Hematopoietic multipotent progenitor cell treated with erythropoietin and hydrocortisone succinate and interleukin-3 and kit ligand, for 6 days (in vitro differentiated cells): ENCODE data around the gene STRN3.
"Not testable (repeated sequence)": the region's sequence is repeated elsewhere in the genome, so short reads cannot be mapped to it uniquely, and the experiment has no call there.

ENCODE experiments used
- DNase-seq: peaks from one replicate; pipeline ENCODE4 v3.0.0-alpha.2; 2015

Gene STRN3

DNA sequence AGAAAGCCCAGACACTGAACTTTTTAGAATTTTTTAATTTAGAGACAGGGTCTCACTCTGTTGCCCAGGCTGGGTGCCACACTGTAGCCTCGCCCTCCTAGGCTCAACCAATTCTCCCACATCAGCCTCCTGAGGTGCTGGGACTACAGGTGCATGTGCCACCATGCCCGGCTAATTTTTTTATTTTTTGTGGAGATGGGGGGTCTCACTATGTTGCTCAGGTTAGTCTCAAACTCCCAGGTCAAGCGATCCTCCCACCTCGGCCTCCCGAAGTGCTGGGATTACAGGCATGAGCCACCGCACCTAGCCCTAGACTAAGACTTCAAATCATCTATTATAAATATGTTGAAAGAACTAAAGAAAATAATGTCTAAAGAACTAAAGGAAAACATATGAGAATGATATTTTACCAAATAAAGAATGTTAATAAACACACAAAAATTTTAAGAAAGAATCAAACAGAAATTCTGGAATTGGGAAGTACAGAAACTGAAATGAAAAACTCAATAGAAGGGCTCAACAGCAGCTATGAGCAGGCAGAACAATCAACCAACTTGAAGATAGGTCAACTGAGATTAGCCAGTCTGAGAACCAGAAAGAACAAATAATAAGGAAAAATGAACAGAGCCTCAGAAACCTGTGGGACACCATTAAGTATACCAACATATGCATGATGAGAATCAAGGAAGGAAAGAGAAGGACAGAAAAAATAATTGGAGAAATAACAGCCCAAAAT lies 27.0 kb downstream of the STRN3 start:
- DNase-seq, result no peak

DNA sequence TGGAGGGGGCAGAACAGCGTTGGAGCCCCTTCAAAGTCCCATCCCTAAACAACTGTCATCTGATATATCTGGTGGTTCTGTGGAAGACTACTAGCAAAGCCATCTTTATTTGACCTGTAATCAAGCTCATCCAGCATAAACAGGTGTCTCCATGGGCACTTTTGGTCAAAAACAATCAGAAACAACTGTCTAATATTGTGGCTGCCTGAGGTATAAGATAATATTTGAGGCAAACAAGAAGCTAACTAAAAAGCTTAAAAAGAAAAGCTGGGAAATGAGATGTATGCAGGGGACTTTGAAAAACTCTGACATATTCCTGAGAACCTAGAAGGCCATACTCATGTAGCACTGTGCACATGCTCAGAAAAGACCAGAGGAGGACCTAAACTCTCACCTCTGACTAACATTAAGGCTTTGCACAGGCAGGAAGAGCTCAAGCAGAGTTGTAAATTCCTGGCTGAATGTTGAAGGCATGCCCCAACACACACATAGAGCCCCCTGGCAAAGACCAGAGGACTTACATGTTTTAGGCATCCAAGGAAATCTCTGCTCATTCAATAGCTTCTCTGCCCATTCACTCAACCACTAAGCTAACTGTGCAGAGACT lies 28.0 kb downstream of the STRN3 start:
- no peak for DNase-seq

DNA sequence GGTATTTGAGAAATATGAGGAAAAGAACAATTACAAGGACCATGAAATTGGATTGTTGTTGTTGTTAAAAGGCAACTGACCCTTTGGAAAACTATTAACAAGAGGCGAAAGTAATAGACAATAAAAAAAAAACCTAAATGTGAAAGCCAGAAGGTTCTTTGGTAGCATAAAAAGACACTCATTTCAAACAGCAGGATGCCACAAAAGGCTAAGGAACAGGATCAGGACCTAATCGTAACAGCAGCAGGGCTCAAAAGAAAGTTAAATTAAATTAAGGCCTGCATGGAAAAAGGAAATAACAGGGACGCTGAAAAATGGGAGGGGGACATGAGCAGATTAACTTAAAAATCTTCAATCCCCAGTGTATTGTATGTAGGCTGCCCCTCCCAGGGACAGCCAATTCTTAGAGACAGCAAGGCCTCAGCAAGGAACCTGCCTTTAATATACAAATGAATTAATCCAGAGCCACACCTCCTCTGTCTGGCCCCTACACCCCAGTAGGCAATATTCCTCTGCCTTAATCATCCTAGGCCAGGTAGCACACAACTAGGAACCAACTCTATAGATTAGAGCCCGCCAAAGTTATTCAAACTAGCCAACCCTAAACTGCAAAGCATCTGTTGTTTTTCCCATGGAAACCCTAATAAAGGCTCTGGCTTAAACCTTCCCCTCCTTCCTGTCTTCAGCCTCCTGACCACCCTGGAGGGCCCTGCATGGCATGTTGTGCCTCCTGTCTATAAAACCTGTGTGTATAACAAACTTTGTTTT lies 29.1 kb downstream of the STRN3 start:
- no peak for DNase-seq

DNA sequence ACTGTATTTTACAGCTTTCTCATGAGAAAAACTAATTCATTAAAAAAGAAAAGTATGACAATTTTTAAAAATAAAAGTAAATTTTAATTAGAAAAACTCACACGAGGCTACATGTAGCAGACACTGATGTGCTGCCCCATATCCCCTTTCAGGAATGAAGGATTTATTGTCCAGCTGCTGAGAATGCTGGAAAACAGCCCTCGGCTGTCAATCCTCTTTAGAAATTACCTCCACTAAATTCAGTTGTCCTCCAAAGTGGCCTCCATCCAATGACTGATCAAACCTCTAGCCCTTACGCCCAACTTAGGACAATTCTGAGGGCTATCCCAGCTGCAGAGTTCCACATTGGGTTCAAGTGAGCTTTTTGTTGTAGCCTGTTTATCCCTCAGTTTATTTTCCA lies 30.5 kb downstream of the STRN3 start:
- DNase-seq, result no peak

DNA sequence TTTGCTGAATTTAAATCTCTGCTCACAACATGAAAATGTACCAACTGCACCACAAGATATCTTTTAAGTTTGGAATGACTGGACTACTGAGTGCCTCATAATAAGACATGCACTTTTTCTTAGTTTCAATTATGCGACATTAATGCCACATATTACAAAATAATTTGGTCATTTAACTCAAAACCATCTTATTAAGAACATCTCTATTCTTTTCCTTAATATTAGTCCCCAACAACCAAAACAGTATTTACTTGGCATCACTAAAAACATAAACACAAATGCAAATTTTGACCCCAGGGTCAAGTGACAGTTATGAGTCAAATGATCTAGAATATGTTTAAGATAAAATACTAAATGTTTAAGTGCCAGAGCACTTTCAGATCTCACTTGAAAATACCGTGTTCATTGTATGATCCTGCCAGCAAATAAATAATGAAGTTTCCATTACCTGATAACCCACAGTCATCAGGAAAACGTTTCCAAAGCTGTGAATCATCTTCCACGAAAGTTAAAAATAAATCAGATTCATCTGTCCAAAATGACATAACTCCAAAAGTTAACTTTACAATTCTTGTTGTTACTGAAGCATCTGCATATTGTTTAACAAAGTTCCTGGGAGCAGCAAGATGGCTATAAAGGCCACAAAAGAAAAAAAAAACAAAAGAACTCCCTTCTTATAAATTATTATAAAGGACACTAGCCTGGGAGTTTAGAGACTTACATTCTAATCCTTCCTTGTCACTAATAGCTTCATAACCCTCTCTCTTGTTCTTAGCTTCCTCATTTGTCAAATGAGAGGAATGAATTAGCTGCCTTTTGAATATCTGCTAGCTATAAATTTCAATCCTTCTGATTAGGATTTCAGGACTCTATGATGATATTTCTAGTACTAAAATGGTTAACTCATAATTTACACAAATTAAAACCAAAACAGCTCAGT lies 31.2 kb downstream of the STRN3 start:
- peak; percentile 24 for DNase-seq

DNA sequence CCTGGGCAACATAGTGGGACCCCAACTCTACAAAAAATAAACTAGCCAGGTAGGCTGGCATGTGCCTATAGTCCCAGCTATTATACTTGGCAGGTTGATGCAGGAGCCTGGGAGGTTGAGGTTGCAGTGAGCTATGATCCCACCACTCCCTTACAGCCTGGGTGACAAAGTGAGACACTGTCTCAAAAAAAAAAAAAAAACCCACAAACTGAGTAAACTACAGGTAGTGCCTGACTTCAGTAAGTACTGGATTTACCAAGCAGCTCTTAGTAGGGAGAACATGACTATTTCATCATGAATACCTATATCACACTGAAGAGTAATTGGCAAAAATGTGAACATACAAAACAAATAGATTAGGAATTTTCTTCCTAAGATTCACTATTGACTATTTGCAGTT lies 33.1 kb downstream of the STRN3 start:
- no peak for DNase-seq

DNA sequence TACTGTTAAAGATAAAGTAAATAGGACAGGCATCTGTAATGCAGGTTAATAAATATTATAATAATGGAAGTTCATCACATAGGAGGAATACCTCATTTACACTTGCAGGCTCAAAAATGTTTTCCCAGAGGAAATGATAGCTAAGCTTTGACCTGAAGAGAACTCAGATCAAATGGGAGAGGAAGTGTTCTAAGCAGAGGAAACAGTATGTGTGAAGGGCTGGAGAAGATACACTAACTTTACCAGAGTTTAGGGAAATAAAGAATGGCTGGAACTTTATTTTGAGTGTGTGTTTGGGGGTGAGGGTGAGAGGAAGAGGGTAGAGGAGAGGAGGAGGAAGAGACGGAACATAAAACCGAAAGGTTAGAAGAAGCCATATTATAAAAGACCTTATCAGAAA lies 34.8 kb downstream of the STRN3 start:
- no peak for DNase-seq

DNA sequence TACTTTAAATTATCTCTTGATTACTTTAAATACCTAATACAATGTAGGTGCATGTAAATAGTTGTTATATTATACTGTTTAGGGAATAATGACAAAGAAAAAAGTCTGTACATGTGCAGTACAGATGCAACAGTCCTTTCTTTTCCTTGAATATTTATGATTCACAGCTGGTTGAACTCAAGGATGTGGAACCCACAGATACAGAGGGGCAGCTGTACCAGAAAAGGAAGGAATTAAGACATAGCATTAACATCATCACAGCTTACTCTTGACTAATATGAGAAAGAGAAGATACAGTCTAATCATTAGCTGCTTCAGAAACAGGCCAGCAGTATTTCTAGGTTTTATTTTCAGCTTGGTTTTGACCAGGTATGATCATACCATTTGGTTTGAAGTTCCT lies 35.4 kb downstream of the STRN3 start:
- DNase-seq, result no peak

DNA sequence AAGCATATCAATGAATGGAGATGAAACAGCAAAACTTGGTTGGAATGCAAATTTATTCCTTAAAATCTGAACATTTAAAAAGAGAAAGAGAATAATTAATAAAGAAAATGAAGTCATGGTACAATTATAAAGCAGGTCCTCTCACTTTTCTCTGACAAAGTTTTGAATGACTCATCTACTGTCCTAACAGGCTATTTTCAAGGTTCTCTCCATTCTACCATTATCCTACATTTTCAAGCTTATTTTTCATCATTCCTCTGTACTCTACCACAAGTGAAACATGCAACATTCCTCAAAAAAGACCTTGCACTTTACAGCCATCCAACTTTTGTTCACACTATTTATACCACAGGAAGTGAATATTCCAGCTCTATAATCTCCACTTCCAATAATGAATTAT lies 37.7 kb downstream of the STRN3 start:
- no peak for DNase-seq

DNA sequence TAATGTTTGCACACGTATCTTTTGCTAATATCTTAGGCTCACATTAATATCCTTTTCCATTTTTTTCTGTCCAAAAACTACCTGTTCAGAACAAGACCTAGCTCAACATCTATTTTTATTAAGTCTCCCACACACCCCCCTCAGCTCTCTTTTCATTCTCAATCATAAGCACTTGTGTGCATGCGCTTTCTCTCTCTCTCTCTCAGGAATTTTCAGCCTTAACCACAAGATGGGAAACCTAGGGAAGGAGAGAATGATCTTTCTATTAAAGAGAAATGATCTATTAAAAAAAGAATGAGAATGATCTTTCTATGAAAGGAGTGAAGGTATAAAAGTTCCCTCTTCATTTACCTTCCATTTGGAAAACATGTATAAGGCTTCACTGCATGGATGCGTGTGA lies 40.4 kb downstream of the STRN3 start:
- DNase-seq, result no peak

DNA sequence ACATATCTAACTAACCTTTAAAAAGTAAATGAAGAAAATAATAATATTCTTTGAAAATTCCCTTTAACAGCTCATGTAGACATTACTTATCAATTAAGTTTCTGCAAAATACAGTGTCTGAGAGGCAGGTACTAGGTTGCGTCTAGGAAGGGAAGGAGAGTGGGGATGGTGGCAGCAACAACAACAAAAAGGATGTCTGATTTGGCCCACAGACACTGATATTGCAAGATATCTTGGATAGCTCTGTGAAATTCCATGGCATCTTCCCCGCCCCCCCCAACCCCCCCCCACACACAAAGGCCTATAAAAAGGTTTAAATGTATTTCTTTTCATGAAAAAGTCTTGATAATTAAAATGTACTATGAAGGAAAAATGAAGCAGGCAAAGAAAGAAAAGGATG lies 42.3 kb downstream of the STRN3 start:
- DNase-seq, result no peak

DNA sequence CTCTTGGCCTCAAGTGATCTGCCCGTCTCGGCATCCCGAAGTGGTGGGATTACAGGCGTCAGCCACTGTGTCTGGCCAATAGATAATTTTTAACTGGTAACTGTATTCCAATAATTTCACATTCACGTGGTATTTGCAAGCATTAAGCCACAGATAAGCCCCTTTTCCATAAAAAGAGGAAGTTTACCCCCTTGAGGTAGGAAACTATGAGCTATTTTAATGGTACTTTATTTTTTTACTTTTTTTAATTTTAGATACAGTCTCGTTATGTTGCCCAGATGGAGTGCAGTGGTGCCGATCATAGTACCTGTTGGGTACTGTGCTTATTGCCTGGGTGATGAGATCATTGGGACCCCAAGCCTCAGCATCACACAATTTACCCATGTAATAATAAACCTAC lies 43.6 kb downstream of the STRN3 start:
- peak; percentile 66 for DNase-seq

DNA sequence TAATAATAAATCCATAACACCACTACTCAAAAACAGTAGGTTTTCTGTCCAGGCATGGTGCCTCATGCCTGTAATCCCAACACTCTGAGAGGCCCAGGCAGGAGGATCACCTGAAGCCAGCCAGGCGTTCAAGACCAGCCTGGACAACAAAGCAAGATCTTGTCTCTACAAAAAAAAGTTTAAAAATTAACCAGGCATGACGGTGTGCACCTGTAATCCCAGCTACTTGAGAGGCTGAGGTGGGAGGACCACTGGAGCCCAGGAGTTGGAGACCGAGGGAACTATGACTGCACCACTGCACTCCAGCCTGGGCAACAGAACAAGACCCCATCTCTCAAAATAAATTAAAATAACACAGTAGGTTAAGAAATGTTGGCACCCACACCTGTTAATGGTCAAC lies 45.2 kb downstream of the STRN3 start:
- DNase-seq, result no peak

DNA sequence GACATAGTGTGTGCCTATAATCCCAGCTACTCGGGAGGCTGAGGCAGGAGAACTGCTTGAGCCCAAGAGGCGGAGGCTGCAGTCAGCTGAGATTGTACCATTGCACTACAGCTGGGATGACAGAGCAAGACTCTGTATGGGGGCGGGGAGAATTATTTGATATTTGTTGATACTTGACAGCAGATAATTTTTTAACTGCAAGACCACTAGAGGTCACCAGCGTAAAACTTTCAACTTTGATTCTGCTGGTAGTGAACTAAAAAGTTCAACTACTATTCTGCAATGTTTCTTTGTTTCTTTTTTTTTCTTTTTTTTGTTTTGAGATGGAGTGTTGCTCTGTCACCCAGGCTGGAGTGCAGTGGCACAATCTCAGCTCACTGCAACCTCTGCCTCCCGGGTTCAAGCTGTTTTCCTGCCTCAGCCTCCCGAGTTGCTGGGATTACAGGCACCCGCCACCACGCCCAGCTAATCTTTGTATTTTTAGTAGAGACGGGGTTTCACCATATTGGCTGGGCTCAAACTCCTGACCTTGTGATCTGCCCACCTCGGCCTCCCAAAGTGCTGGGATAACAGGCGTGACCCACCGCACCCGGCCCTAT lies 46.0 kb downstream of the STRN3 start:
- peak; percentile 94 for DNase-seq

DNA sequence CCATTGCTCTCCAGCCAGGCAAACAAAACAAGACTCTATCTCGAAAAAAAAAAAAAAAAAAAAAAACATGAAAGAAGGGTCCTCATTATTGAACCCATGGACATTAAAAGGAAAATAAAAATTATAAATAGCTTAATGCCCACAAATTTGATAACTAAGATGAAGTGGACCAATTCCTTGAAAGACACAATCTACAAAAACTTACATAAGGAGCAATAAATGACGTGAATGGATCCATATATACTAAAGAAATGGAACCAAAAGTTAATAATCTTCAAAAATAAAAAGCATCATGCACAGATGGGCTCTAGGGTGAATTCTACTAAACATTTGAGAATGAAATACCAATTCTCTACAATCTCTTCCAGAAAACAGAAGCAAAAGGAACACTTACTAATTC lies 48.4 kb downstream of the STRN3 start:
- no peak for DNase-seq

DNA sequence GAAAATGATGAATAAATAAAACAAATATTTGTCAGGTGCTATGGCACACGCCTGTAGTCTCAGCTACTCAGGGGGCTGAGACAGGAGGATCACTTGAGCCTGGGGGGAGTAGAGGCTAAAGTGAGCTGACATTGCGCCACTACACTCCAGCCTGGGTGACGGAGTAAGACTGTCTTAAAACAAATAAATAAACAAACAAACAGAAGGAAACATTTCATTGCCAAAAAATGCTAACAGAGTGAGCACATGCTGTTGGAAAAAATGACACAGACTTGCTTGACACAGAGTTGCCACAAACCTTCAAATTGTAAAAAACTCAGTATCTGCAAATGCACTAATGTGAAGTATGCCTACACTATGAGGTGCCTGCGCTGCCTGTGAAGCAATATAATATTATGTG lies 51.6 kb downstream of the STRN3 start:
- no peak for DNase-seq

DNA sequence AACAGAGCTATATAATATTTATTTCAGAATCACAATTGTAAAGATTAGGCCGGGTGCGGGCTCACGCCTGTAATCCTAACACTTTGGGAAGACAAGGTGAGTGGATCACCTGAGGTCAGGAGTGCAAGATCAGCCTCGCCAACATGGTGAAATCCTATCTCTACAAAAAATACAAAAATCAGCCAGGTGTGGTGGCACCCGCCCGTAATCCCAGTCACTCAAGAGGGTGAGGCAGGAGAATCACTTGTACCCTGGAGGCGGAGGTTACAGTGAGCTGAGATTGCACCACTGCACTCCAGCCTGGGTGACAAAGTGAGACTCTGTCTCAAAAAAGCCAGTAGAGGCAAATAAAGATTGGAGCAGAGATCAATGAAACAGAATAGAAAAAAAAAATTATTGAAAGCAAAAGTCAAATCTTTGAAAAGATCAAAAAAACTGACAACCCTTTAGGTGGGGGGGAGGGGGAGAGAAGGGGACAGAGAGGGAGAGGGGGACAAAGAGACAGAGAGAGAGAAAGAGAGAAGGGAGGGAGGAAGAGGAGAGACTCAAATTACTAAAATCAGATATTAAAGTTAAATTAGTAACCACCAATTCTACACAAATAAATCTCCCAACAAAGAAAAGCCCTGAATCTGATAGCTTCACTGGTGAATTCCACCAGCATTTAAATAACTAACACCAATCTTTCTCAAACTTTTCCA lies 53.1 kb downstream of the STRN3 start:
- no peak for DNase-seq

DNA sequence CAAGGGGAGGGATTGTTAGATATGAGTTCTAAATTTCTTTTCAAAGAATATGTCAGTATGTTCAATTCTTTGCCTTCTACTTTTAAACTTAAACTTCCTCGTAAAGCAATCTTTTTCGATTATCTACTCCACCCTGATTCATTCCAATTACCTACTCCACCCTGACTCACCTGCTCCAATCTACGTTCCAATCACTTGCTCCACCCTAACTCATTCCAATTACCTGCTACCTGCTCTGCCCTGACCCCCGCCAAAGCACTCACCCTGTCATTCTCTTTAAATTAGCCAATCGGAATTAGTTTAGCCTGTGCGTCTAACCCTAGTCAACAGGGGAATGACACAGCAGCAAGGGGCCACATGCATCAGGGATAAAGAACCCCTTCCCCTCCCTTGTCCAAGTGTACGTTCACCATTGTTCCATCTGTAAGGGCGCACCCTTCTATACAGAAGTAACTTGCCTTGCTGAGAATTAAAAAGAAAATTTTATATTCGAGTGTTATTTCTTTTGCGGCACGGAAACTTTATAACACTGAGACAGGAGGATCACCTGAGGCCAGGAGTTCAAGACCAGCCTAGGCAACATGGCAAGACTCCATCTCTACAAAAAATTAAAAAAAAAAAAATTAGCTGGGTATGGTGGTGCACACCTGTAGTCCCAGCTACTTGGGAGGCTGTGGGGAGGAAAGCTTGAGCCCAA lies 54.0 kb downstream of the STRN3 start:
- not testable (repeated sequence) for DNase-seq

DNA sequence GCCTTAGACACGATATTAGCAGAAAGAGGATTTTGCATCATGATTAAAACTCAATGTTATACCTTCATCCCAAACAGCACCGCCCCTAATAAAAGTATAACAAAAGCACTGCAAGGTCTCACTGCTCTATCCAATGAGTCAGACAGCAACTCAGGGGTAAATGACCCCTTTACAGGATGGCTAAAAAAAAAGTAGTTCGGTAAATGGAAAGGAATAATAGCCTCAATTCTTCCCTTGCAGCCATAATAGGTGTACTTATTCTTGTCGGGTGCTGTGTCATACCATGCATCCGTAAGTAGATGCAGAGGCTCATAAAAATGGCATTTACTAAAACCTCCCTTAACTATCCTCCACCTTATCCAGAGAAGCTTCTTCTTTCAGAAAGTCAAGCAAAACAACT lies 54.6 kb downstream of the STRN3 start:
- no peak for DNase-seq

DNA sequence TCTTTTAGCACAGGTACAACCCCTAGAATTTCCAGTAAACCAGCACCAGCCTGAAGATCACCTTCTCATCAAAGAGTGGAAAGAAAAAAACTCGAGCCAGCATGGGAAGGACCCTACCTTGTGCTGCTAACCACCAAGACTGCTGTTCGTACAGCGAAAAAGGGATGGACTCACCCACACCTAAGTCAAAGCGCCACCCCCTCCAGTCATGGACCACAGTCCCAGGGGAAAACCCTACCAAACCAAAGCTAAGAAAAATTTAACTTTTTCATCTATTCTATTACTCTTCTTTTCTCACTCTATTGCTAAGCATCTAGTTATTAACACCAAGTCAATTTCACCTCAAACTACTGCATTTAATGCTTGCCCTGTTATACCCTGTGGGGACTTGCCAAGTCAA lies 56.4 kb downstream of the STRN3 start:
- not testable (repeated sequence) for DNase-seq

DNA sequence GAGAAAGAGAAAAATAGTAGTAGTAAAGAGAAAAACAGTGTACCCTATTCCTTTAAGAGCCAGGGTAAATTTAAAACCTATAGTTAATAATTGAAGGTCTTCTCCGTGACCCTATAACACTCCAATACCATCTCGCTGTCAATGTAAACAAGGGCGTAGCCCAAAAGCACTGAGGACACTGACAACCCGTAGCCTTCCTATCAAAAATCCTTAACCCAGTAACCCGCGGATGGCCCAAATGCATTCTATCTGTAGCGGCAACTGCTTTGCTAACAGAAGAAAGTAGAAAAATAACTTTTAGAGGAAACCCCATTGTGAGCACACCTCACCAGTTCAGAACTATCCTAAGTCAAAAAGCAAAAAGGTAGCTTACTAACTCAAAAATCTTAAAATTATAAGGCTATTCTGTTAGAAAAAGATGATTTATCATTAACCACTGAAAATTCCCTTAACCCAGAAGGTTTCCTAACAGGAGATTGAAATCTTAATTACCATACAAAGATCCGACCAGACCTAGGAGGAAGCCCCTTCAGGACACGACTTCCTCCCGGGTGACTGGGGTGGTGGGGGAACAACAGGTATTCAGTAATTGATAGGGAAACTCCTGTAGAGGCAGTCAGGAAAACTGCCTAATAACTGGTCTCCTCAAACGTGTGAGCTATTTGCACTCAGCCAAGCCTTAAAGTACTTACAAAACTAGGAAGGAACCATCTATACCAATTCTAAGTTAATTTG lies 58.6 kb downstream of the STRN3 start:
- not testable (repeated sequence) for DNase-seq
